Activated CD4-positive, alpha-beta T cell treated with anti-CD3 and anti-CD28 coated beads for 36 hours (primary cell): ENCODE data around the gene LRRC45. TPM values are rescaled to one million over a fixed set of nuclear protein-coding genes. Genes with fewer than 3 reads are reported as not detected.

Source experiments
- ATAC-seq: fragments of 200-7000 bp; cut with Tn5 transposase; one replicate; pipeline ENCODE4 v1.10.0; 2021; ENCODE audit warnings: mild to moderate bottlenecking, moderate library complexity
- CTCF ChIA-PET: fragments of 350-600 bp; sonication (Branson Sonifier 250); formaldehyde crosslinking; loops from one replicate; lab custom pipeline; 2021; ENCODE audit warnings: antibody characterized with exemption; lab: Charles Lee
- POLR2A ChIA-PET: fragments of 350-600 bp; sonication (Branson Sonifier 250); formaldehyde crosslinking; loops from one replicate; lab custom pipeline; 2021; ENCODE audit warnings: antibody characterized with exemption, inconsistent platforms; lab: Charles Lee
- DNase-seq: peaks from one replicate; pipeline ENCODE4 v3.0.0-alpha.2; 2020
- H3K27ac Mint-ChIP-seq: one replicate; pipeline ENCODE4 v1.8.0; 2021; ENCODE audit warnings: mixed read lengths
- H3K27me3 Mint-ChIP-seq: one replicate; pipeline ENCODE4 v1.8.0; 2021; ENCODE audit warnings: mixed read lengths
- H3K36me3 Mint-ChIP-seq: one replicate; pipeline ENCODE4 v1.8.0; 2021; ENCODE audit warnings: low read depth, mixed read lengths
- H3K4me1 Mint-ChIP-seq: one replicate; pipeline ENCODE4 v1.8.0; 2021; ENCODE audit warnings: mixed read lengths
- H3K4me3 Mint-ChIP-seq: one replicate; pipeline ENCODE4 v1.8.0; 2021; ENCODE audit warnings: mild to moderate bottlenecking, moderate library complexity, mixed read lengths
- H3K9me3 Mint-ChIP-seq: one replicate; pipeline ENCODE4 v1.8.0; 2021; ENCODE audit warnings: low read depth, mixed read lengths
- intact Hi-C, 2 experiments: fragments of 100-400 bp; cut with DNase I in 1 of 2; cut with micrococcal nuclease in 1 of 2; formaldehyde crosslinking; loops; one replicate each; pipeline versions ENCODE4 v1.14.2 to v1.15.1; 2022 to 2024; cut with DNase I, micrococcal nuclease
- total RNA-seq, 2 experiments: library from RNA; stranded (reverse); gene quantifications; one replicate each; pipeline ENCODE4 v1.2.3, GENCODE V29; 2021

The LRRC45 gene
- total RNA-seq, 2 experiments from 2014 or later: 17.6 to 20.6 TPM

DNA sequence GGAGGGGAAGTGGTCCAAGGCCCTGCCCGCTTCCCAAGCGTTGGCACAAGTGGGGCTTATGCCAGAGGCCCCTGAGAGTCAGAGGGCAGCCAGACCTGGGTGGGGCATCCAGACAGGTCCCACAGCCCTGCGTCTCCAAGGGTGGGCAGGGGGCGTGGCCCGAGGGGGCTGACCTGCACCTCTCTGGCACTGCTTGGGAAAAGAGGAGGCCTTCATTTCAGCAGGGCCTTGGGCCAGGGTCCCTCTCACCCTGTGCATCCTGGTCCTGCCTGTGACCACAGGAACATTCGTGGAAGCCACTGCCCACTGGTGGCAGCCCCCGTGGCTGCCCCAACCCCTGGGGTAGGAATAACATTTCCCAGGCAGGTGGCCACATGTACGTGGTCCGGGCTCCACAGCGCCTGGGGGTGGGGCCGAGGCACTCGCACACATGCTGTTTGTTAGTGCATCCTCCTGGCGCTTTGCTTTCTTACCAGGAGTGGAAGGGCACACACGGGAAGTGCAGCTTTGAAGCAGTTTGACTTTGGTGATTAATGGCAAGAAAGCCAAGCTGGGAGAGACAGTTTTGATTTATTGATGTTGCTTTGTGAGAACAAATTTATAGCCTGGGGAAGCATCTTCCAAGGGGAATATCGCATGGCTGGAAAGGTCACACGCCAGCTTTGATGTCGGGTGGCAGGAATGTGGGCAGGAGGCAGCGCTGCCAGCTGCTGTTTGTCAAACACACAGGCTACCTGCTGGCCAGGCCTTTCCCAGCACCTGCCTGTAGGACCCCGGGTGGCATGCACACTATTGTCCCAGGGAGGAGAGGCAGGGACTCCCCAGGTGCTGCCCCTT lies 4.7 kb upstream of the LRRC45 start:
- Mint-ChIP-seq H3K4me1 (peaks cover 10% of the 10 kb centered on the region), H3K27ac (no peak overlapping the region), H3K9me3 (no peaks in the 10 kb centered on the region), H3K36me3 (no peaks in the 10 kb centered on the region), H3K27me3 (no peaks in the 10 kb centered on the region), H3K4me3 (no peak overlapping the region)
- DNase-seq: no peak
- ChIA-PET POLR2A (no interaction called here), CTCF (interaction anchor here (0.6 to 1.0 kb wide), 3 partner anchors 10 to 59 kb away, joined by 3 read pairs; no protein-coding TSS in a partner anchor)
- no peak for ATAC-seq
- intact Hi-C loops: no loop called here

DNA sequence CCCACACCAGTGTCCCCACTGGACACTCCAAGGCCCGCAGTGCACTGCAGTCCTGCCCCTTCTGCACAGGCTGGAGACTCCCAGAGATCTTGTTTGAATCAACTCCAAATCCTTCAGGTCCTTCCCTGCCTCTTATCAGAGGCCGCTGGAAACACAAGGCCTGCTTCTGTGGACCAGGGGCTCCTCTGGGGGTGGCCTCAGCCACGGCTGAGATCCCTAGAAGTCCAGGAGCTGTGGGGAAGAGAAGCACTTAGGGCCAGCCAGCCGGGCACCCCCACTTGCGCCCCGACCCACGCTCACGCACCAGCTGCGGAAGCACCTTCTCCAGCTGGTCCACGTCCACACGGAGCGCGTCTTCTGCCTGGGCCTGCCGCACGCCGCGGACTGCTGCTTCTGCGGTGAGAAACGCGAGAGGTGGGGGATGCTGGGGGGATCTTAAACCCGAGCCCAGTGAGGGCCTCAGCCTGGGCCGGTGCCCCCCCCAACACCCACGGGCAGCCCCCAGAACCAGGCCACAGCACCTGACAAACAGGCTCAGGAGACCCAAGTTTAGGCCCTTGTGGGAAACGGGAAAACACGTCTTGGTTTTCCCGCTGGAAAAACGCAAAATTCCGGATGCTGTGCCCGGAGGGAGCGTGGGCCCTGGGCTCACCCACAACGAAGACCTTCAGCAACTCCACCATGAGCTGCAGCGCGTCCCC lies 4.0 kb upstream of the LRRC45 start:
- no peak overlapping the region for H3K4me3 Mint-ChIP-seq
- intact Hi-C loops: no loop called here
- DNase-seq (no peak), ATAC-seq (no peak)
- ChIA-PET CTCF (interaction anchor here (0.5 to 5.1 kb wide), 4 partner anchors 9 to 93 kb away, joined by 3 to 54 read pairs (median 4); partner anchors contain the start of gene NOTUM), POLR2A (no interaction called here)
- H3K27ac Mint-ChIP-seq: no peak overlapping the region
- no peaks in the 10 kb centered on the region for H3K36me3 Mint-ChIP-seq
- H3K9me3 Mint-ChIP-seq: no peaks in the 10 kb centered on the region
- H3K27me3 Mint-ChIP-seq: no peaks in the 10 kb centered on the region
- peaks cover 13% of the 10 kb centered on the region for H3K4me1 Mint-ChIP-seq

DNA sequence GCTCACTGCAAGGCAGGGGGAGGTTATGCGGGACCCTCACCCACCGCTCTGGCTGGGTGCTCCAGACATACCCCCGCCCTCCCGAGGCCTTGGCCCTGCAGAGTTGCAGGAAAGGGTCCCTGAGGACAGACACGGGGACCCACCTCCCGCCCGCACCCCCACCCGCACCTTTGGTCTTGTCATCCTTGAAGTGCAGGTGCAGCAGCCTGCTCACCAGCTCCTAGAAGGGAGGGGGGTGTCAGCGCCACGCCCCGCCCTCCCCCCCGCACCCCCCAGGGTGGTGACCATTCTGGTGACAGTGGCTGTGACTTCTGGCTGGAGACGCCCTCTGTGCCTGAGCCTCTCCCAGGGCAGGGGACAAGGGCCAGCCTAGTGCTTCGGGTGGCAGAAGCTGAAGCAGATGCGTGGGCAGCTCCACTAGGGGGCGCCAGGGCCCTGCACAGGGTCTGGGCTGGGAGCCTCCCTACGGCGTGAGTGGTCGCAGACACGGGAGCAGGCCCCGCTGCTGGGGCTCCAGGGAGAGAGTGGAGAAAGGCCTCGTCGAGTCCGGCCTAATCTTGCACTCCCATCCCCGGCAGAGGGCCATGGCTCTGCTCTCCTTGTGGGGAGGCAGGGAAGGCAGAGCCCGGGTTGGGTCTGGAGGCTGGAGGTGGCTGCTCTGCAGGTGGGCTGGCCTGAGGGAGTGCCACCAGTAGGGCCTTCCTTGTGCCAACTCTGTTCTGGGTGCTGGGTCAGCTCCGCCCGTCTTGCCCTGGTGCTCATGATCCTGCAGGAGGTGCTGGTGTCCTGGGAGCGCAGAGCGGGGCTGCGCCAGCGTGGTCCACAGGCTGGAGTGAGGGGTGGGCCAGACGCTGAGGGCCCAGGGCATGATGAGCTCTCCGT lies 3.2 kb upstream of the LRRC45 start:
- POLR2A ChIA-PET: no interaction called here
- H3K27me3 Mint-ChIP-seq: no peaks in the 10 kb centered on the region

DNA sequence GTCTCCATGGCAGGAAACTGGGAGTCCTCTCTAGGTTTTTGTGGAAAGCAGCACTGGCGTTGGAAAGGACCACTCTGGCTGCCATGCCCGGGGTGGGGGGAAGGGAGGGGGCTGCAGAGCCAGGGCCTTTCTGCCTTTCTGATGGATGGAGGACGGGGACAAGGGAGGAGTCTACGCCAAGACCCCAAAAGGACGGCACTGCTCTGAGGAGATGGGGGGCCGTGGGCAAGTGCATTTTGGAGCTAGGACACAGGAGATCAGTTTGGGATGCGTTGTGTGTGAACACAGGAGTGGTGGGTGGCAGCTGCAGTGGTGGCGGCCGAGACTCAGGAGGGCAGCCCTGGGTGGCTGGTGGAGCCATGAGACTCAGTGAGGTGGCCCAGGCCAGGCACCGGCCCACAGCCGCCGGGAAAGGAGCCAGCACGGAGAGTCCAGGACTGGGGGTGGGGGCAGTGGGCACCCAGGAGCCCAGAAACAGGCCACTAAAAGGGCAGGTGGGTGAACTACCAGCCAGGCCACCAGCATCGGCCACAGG lies 2.5 kb upstream of the LRRC45 start:
- no peak overlapping the region for H3K27ac Mint-ChIP-seq
- POLR2A ChIA-PET: interaction anchor here (0.6 kb wide), 2 partner anchors 56 to 133 kb away, joined by 3 to 8 read pairs; no protein-coding TSS in a partner anchor

More for the DNA sequence above, 3.2 kb upstream of the LRRC45 start:
- CTCF ChIA-PET: interaction anchor here (0.5 to 5.1 kb wide), 7 partner anchors 9 to 153 kb away, joined by 3 to 54 read pairs (median 3); partner anchors contain the start of gene NOTUM
- Mint-ChIP-seq H3K4me3 (no peak overlapping the region), H3K36me3 (no peaks in the 10 kb centered on the region), H3K4me1 (peaks cover 14% of the 10 kb centered on the region), H3K27ac (no peak overlapping the region), H3K9me3 (no peaks in the 10 kb centered on the region)
- DNase-seq (peak; percentile 88), ATAC-seq (no peak)
- intact Hi-C loops: loop anchor here in 1 of 2 experiments (2.0 kb wide), 1 partner anchor 51 kb away; no protein-coding TSS in a partner anchor

DNA sequence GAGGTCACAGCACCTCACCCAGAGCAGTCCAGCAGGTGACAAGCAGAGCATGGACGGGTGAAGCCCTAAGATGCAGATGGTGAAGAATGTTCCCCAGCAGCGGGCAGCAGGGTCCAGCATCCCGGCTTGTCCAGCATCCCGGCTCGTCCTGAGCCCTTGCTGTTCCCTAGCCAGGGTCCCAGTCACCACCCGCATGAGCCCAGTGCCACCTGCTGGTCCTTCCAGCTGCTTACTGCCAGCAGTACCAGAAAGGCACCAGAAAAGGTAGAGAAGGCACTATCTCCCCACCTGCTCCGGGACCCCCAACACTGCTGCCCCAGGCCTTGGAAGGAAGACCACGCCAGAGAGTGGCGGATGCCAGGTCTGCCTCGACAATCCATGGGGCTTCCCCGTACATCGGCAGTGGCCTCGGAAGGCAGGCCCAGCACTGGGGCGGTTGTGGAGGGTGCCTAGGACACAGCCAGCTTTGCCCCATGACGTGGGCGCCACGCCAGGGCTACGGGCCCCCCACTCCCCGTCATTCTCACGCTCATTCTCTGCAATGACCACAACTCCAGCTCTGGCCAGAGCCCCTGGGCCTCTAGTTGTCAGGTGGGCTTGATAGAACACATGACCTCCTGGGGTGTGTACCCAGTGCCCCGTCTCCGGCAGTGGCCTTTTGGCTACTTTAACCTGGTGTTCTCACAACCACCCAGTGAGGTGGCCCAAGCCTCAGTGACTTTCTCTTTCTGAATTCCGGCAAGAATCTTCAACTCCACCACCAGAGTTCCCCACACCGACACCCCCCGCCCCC lies 1.8 kb upstream of the LRRC45 start:
- Mint-ChIP-seq H3K4me3 (peak overlapping the region; percentile 84), H3K27ac (peak overlapping the region; percentile 76), H3K9me3 (no peaks in the 10 kb centered on the region), H3K27me3 (no peaks in the 10 kb centered on the region), H3K4me1 (peaks cover 14% of the 10 kb centered on the region), H3K36me3 (no peaks in the 10 kb centered on the region)
- peak; percentile 83 for DNase-seq
- intact Hi-C loops: loop anchor here (1.0 to 2.0 kb wide), 4 partner anchors 53 to 288 kb away; no protein-coding TSS in a partner anchor
- ATAC-seq: no peak
- CTCF ChIA-PET: interaction anchor here (0.7 to 5.1 kb wide), 10 partner anchors 9 to 485 kb away, joined by 3 to 54 read pairs (median 3); partner anchors contain the start of genes DCXR and NOTUM
- POLR2A ChIA-PET: interaction anchor here (0.6 to 1.3 kb wide), 3 partner anchors 56 to 134 kb away, joined by 3 to 8 read pairs (median 3); no protein-coding TSS in a partner anchor

More for the DNA sequence above, 2.5 kb upstream of the LRRC45 start:
- no peak for ATAC-seq
- Mint-ChIP-seq H3K9me3 (no peaks in the 10 kb centered on the region), H3K4me1 (peaks cover 14% of the 10 kb centered on the region), H3K4me3 (peak overlapping the region; percentile 84), H3K36me3 (no peaks in the 10 kb centered on the region), H3K27me3 (no peaks in the 10 kb centered on the region)
- CTCF ChIA-PET: interaction anchor here (0.7 to 5.1 kb wide), 7 partner anchors 10 to 484 kb away, joined by 3 to 54 read pairs (median 3); partner anchors contain the start of gene NOTUM
- no peak for DNase-seq
- intact Hi-C loops: loop anchor here (1.0 to 2.0 kb wide), 4 partner anchors 52 to 287 kb away; no protein-coding TSS in a partner anchor

DNA sequence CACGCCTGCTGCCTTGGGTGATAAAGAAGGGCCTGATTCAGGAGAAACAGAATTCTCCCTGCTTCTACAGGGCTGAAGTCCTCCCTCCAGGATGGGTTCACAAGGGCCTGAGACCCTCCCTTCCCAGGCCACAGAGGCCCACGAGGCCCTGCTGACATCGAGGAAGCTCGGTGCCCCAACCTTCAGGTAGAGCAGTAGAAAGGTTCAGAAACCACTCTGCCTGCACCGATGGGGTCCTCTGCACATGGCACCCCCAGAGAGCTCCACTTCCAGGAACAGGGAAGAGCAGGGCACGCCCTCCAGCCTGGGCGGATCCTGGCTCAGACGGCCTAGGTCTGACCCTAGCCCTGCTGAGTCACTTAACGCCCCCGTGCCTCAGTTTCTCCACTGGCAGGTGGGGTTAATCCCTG lies 1.2 kb upstream of the LRRC45 start:
- no peaks in the 10 kb centered on the region for H3K36me3 Mint-ChIP-seq
- POLR2A ChIA-PET: interaction anchor here (1.3 to 1.5 kb wide), 2 partner anchors 16 to 62 kb away, joined by 3 to 9 read pairs; partner anchors contain the start of gene DCXR
- intact Hi-C loops: loop anchor here (1.0 to 2.0 kb wide), 13 partner anchors 15 to 627 kb away; partner anchors contain the start of genes ARL16 (in 1 of the 2), CSNK1D (in 1 of the 2), DCXR (in 1 of the 2) and HEXD (in 1 of the 2)

DNA sequence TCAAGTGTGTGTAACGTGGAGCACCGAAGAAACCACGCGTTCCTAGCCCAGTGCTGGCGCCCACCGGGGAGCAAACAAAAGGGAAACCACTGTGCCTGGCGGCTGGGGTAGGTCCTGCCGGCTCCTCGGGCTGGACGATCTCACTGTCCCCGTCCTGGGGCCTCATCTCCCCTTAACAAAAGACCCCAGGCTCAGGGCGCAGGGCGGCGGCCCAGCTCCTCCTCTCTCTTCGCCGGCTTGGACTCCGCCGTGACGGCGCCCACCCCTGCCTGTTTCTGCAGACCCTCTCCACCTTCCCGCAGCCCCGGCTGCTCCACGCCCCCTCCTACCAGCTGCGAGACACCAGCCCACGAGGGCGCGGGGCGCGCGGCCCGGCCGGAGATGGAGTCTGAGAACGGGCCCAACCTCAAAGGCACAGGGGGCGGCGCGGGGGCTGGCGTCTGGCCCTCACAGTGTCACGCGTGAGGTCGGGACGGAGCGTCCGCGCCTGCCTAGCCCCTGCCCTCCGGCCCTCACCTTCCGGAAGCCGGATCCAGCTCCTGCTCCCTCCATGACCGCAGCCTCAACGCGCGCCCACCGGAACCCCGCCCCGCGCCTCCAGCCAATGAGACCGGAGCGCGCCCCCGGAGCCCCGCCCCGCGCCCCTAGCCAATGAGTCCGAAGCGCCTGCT lies 660 bp upstream of the LRRC45 start, which contains the start of gene CENPX:
CENPX (minus strand) TSS at position 569 of the 671 bp plus-strand sequence; CDS start at position 552, 17 bp downstream.
- no peaks in the 10 kb centered on the region for H3K27me3 Mint-ChIP-seq
- ChIA-PET POLR2A (interaction anchor here (0.5 to 1.5 kb wide), 7 partner anchors 13 to 191 kb away, joined by 3 to 9 read pairs (median 3); partner anchors contain the start of gene DCXR), CTCF (interaction anchor here (0.5 to 5.1 kb wide), 9 partner anchors 8 to 112 kb away, joined by 3 to 54 read pairs (median 4); partner anchors contain the start of genes DCXR, FASN and NOTUM)
- H3K4me3 Mint-ChIP-seq: peak within 1 kb of the TSS; percentile 84
- peak within 1 kb of the TSS; percentile 76 for H3K27ac Mint-ChIP-seq
- intact Hi-C loops: loop anchor here (1.0 to 2.0 kb wide), 10 partner anchors 14 to 626 kb away; partner anchors contain the start of genes ARL16 (in 1 of the 2), CSNK1D (in 1 of the 2), DCXR (in 1 of the 2) and HEXD (in 1 of the 2)
- H3K9me3 Mint-ChIP-seq: no peaks in the 10 kb centered on the region
- H3K36me3 Mint-ChIP-seq: no peaks in the 10 kb centered on the region
- peaks cover 14% of the 10 kb centered on the region for H3K4me1 Mint-ChIP-seq
- DNase-seq (peak; percentile 35), ATAC-seq (no peak)

More for the DNA sequence above, 1.2 kb upstream of the LRRC45 start:
- Mint-ChIP-seq H3K27ac (peak overlapping the region; percentile 76), H3K9me3 (no peaks in the 10 kb centered on the region), H3K4me1 (peaks cover 14% of the 10 kb centered on the region), H3K27me3 (no peaks in the 10 kb centered on the region), H3K4me3 (peak overlapping the region; percentile 84)
- CTCF ChIA-PET: interaction anchor here (0.5 to 5.1 kb wide), 7 partner anchors 8 to 112 kb away, joined by 3 to 54 read pairs (median 3); partner anchors contain the start of genes DCXR and NOTUM
- DNase-seq (no peak), ATAC-seq (no peak)

DNA sequence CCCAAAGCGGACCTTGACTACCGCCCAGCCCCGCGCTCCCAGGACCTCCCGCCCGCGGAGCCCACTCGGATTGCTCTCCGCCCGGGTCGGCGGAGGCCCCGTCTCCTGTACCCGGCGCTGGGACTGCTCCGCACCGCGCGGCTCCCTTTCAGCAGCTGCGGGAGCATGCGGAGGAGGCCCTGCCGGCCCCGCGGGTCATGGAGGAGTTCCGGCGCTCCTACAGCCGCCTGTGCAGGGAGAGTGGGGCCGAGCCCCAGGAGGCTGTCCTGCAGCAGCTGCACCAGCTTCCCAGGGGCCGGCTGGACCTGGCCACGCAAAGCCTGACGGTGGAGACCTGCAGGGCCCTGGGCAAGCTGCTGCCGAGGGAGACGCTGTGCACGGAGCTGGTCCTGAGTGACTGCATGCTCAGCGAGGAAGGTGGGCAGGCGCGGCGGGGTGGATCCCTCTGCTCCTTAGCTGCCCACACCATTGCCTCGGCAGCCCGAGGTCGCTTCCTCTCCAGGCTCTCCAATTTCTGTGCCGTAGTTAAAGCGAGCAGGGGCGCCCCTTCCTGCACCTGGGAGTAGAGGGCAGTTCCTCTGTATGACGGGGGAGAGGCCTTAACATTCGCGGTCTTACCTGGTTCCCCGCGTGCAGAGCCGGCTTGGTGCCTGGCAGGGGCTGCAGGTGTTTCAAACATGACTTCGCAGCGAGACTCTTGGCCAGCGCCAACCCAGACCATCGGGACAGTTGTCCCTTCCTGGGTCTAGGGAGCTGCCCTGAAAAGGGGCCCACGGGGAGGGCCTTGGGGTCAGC lies 539 bp downstream of the LRRC45 start:
- no peak for ATAC-seq
- H3K4me1 Mint-ChIP-seq: peaks cover 14% of the 10 kb centered on the region
- H3K9me3 Mint-ChIP-seq: no peaks in the 10 kb centered on the region
- H3K4me3 Mint-ChIP-seq: peak overlapping the region; percentile 84
- intact Hi-C loops: loop anchor here (1.0 to 2.0 kb wide), 17 partner anchors 8 to 625 kb away; partner anchors contain the start of genes DCXR (in 2 of the 2), RAC3 (in 2 of the 2), ALYREF (in 1 of the 2) and ANAPC11 (in 1 of the 2)
- peak; percentile 50 for DNase-seq
- POLR2A ChIA-PET: interaction anchor here (0.5 to 1.5 kb wide), 4 partner anchors 14 to 151 kb away, joined by 3 to 9 read pairs (median 3); partner anchors contain the start of gene DCXR
- no peaks in the 10 kb centered on the region for H3K36me3 Mint-ChIP-seq
- CTCF ChIA-PET: interaction anchor here (1.4 to 5.1 kb wide), 3 partner anchors 11 to 64 kb away, joined by 7 to 54 read pairs (median 16); partner anchors contain the start of genes DCXR and NOTUM
- H3K27me3 Mint-ChIP-seq: no peaks in the 10 kb centered on the region
- H3K27ac Mint-ChIP-seq: no peak overlapping the region
